GM12872 (cell line): ENCODE results near the gene LRP1-AS.

ENCODE experiments used
- CTCF ChIP-seq: IDR thresholded peaks from 3 replicates; pipeline ENCODE4 v1.5.1; 2011; ENCODE audit warnings: low read depth, mild to moderate bottlenecking, low read length, moderate library complexity; ENCODE audit not compliant: insufficient read depth

The LRP1-AS gene

GRCh38 chr12:57097554-57097835 lies 49.9 kb downstream of the LRP1-AS start:
- no peak for TF ChIP-seq CTCF

- no peak for TF ChIP-seq CTCF
These were observed 50.5 kb downstream of the LRP1-AS start for GRCh38 chr12:57096748-57097553.

GRCh38 chr12:57096099-57096572 lies 51.3 kb downstream of the LRP1-AS start:
- no peak for TF ChIP-seq CTCF

GRCh38 chr12:57095440-57095839 lies 52.0 kb downstream of the LRP1-AS start:
- TF ChIP-seq CTCF, result no peak
